Mesendoderm (in vitro differentiated cells): ENCODE data around the gene RBBP5.

Source experiments
- DNase-seq: peaks from one replicate; pipeline ENCODE4 v3.0.0; 2013
- H2AK5ac ChIP-seq: 2 replicates; pipeline ENCODE4 v1.6.1; 2013; ENCODE audit warnings: low read length, inconsistent platforms
- H2BK120ac ChIP-seq: 2 replicates; pipeline ENCODE4 v1.6.1; 2013; ENCODE audit warnings: low read depth, mild to moderate bottlenecking, low read length, moderate library complexity, mixed read lengths
- H2BK15ac ChIP-seq: replicated peaks from 2 replicates; pipeline ENCODE4 v1.6.1; 2013; ENCODE audit warnings: low read depth, mild to moderate bottlenecking, moderate library complexity
- H2BK5ac ChIP-seq: 2 replicates; pipeline ENCODE4 v1.6.1; 2013; ENCODE audit warnings: low read length, inconsistent platforms
- H3K18ac ChIP-seq: 2 replicates; pipeline ENCODE4 v1.6.1; 2013; ENCODE audit warnings: mild to moderate bottlenecking, low read length, mixed read lengths
- H3K23ac ChIP-seq: one replicate; pipeline ENCODE4 v1.6.1; 2013; ENCODE audit warnings: low read length
- H3K27ac ChIP-seq: 2 replicates; pipeline ENCODE4 v1.5.1; 2013; ENCODE audit warnings: low read depth, mild to moderate bottlenecking, inconsistent platforms, low read length, moderate library complexity
- H3K27me3 ChIP-seq: 2 replicates; pipeline ENCODE4 v1.6.1; 2013; ENCODE audit warnings: low read length, control low read depth, mild to moderate bottlenecking, inconsistent platforms; ENCODE audit not compliant: insufficient read depth, poor library complexity
- H3K36me3 ChIP-seq: 2 replicates; pipeline ENCODE4 v1.6.1; 2013; ENCODE audit warnings: low read length, inconsistent platforms; ENCODE audit not compliant: control insufficient read depth, insufficient read depth
- H3K4ac ChIP-seq: one replicate; pipeline ENCODE4 v1.6.1; 2013; ENCODE audit warnings: low read depth, mild to moderate bottlenecking, low read length, moderate library complexity
- H3K4me1 ChIP-seq: 2 replicates; pipeline ENCODE4 v1.6.1; 2013; ENCODE audit warnings: low read depth, low read length, inconsistent platforms; ENCODE audit not compliant: control insufficient read depth
- H3K4me2 ChIP-seq: 2 replicates; pipeline ENCODE4 v1.6.1; 2013; ENCODE audit warnings: low read length
- H3K4me3 ChIP-seq: 2 replicates; pipeline ENCODE4 v1.5.1; 2013; ENCODE audit warnings: mild to moderate bottlenecking, low read length
- H3K56ac ChIP-seq: one replicate; pipeline ENCODE4 v1.6.1; 2013; ENCODE audit warnings: low read length
- H3K79me1 ChIP-seq: 2 replicates; pipeline ENCODE4 v1.6.1; 2013; ENCODE audit warnings: low read length, inconsistent platforms
- H3K79me2 ChIP-seq: 2 replicates; pipeline ENCODE4 v1.6.1; 2013; ENCODE audit warnings: mild to moderate bottlenecking, low read length; ENCODE audit not compliant: control insufficient read depth, insufficient read depth
- H3K9ac ChIP-seq: 2 replicates; pipeline ENCODE4 v1.6.1; 2013; ENCODE audit warnings: low read length, inconsistent platforms
- H4K5ac ChIP-seq: one replicate; pipeline ENCODE4 v1.6.1; 2013; ENCODE audit warnings: low read length
- H4K8ac ChIP-seq: one replicate; pipeline ENCODE4 v1.6.1; 2013; ENCODE audit warnings: low read depth, mild to moderate bottlenecking, control low read depth, low read length, moderate library complexity
- WGBS: extraction: QIAGEN DNeasy Blood & Tissue Kit; methylation state at CpG from one replicate; pipeline ENCODE4 v1.1.7; 2013; ENCODE audit warnings: low lambda C conversion rate, missing lambda C conversion rate; ENCODE audit not compliant: insufficient coverage; ENCODE audit errors: extremely low coverage; 5-methylcytosine and 5-hydroxymethylcytosine counted together

Gene RBBP5

GRCh38 chr1:205073511-205073910 is 48.3 kb downstream of the RBBP5 start:
- no peaks in the 10 kb centered on the region for H3K27me3 ChIP-seq
- H3K56ac ChIP-seq: no peak overlapping the region
- no peaks in the 10 kb centered on the region for H3K79me2 ChIP-seq
- H3K4me2 ChIP-seq: no peak overlapping the region
- no peak overlapping the region for H3K18ac ChIP-seq
- DNase-seq: no peak
- no peak overlapping the region for H4K8ac ChIP-seq
- H3K4me3 ChIP-seq: no peak overlapping the region
- no peak overlapping the region for H3K4ac ChIP-seq
- H3K9ac ChIP-seq: no peak overlapping the region
- WGBS: no CpG with 5 or more reads among the region's 12 CpGs
- H2AK5ac ChIP-seq: no peak overlapping the region
- H3K4me1 ChIP-seq: no peaks in the 10 kb centered on the region
- no peak overlapping the region for H2BK120ac ChIP-seq
- no peak overlapping the region for H3K23ac ChIP-seq
- H3K27ac ChIP-seq: no peak overlapping the region
- no peak overlapping the region for H2BK5ac ChIP-seq
- H2BK15ac ChIP-seq: no peak overlapping the region
- no peaks in the 10 kb centered on the region for H3K79me1 ChIP-seq
- H3K36me3 ChIP-seq: no peaks in the 10 kb centered on the region
- no peak overlapping the region for H4K5ac ChIP-seq

DNA sequence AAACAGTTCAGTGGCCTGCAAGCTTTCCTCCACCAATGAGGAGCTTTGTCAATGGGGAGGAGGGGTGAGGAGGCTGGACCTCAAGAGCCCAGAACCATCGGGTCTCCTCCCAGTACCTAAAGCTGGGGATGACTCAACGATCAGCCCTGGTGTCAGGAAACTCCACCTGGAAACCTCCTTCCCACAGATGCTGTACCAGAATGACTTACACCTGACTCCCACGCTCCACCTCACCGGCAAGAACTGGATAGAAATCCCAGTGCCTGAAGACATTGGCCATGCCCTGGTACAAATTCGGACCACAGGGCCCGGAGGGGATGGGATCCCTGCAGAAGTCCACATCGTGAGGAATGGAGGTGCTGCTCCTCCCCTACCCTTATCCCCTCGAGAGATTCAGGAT is 48.9 kb downstream of the RBBP5 start:
- no peak overlapping the region for H3K9ac ChIP-seq
- no peak overlapping the region for H4K8ac ChIP-seq
- no peak overlapping the region for H3K4me3 ChIP-seq
- H2AK5ac ChIP-seq: no peak overlapping the region
- H2BK15ac ChIP-seq: no peak overlapping the region
- H2BK5ac ChIP-seq: no peak overlapping the region
- no peak overlapping the region for H4K5ac ChIP-seq
- H3K23ac ChIP-seq: no peak overlapping the region
- no peak for DNase-seq
- H3K79me1 ChIP-seq: no peaks in the 10 kb centered on the region
- H3K18ac ChIP-seq: no peak overlapping the region
- no peaks in the 10 kb centered on the region for H3K79me2 ChIP-seq
- H3K4me1 ChIP-seq: no peaks in the 10 kb centered on the region
- no peak overlapping the region for H3K4ac ChIP-seq
- H3K27ac ChIP-seq: no peak overlapping the region
- no peak overlapping the region for H3K56ac ChIP-seq
- WGBS: no CpG with 5 or more reads among the region's 8 CpGs
- no peak overlapping the region for H2BK120ac ChIP-seq
- H3K36me3 ChIP-seq: no peaks in the 10 kb centered on the region
- H3K27me3 ChIP-seq: no peaks in the 10 kb centered on the region
- no peak overlapping the region for H3K4me2 ChIP-seq

GRCh38 chr1:205072286-205072685 is 49.5 kb downstream of the RBBP5 start:
- H2BK15ac ChIP-seq: no peak overlapping the region
- H2AK5ac ChIP-seq: no peak overlapping the region
- no peak overlapping the region for H2BK5ac ChIP-seq
- no peaks in the 10 kb centered on the region for H3K79me1 ChIP-seq
- no peaks in the 10 kb centered on the region for H3K4me1 ChIP-seq
- no peak overlapping the region for H2BK120ac ChIP-seq
- no CpG with 5 or more reads among the region's 9 CpGs for WGBS
- DNase-seq: no peak
- no peak overlapping the region for H3K27ac ChIP-seq
- no peak overlapping the region for H3K4me3 ChIP-seq
- no peak overlapping the region for H3K23ac ChIP-seq
- H3K18ac ChIP-seq: no peak overlapping the region
- H3K4ac ChIP-seq: no peak overlapping the region
- H3K79me2 ChIP-seq: no peaks in the 10 kb centered on the region
- no peak overlapping the region for H4K8ac ChIP-seq
- H3K27me3 ChIP-seq: no peaks in the 10 kb centered on the region
- H3K9ac ChIP-seq: no peak overlapping the region
- H3K4me2 ChIP-seq: no peak overlapping the region
- H4K5ac ChIP-seq: no peak overlapping the region
- H3K56ac ChIP-seq: no peak overlapping the region
- no peaks in the 10 kb centered on the region for H3K36me3 ChIP-seq

DNA sequence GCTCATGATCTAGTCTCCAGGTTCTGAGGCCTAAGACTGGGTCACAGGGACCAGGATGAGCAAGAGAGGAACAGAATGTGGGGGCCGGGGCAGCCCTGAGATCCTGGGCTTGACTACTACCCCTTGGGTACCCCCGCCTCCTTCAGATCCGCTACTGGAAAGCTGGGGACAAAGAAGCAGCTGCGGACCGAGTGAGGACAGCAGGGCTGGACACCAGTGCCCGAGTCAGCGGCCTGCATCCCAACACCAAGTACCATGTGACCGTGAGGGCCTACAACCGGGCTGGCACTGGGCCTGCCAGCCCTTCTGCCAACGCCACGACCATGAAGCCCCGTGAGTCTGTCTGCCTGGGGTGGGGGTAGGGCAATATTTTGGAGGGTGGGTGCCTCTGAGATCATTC is 50.0 kb downstream of the RBBP5 start:
- Histone ChIP-seq H3K79me2 (no peaks in the 10 kb centered on the region), H4K8ac (no peak overlapping the region), H3K23ac (no peak overlapping the region), H2AK5ac (no peak overlapping the region), H2BK120ac (no peak overlapping the region), H3K36me3 (no peaks in the 10 kb centered on the region), H3K18ac (no peak overlapping the region), H3K9ac (no peak overlapping the region), H3K4me3 (no peak overlapping the region), H4K5ac (no peak overlapping the region), H3K27ac (no peak overlapping the region), H3K27me3 (no peaks in the 10 kb centered on the region), H3K4me1 (no peaks in the 10 kb centered on the region), H3K56ac (no peak overlapping the region), H2BK5ac (no peak overlapping the region), H3K4me2 (no peak overlapping the region), H3K79me1 (no peaks in the 10 kb centered on the region), H3K4ac (no peak overlapping the region), H2BK15ac (no peak overlapping the region)
- WGBS: no CpG with 5 or more reads among the region's 12 CpGs
- no peak for DNase-seq

DNA sequence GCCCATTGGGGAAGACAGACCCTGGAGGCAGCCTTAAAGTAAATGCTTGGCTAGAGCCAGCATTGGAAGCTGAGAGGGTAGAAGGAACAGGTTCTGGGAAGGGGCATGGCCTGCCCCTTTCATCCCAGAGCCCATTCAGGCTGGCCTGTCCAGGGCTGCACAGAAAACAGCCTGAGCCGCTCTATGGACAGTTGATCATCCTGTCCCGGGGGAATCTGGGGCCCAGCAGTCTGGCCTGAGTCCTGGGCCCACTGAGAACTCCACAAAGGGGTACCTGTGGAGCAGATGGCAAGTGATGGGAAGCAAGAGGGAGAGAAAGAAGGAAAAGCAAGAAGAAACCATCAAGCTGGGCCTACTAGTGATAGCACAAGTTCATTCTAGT is 50.8 kb downstream of the RBBP5 start:
- H3K79me2 ChIP-seq: no peaks in the 10 kb centered on the region
- no peak overlapping the region for H4K8ac ChIP-seq
- no peak overlapping the region for H3K23ac ChIP-seq
- no peaks in the 10 kb centered on the region for H3K36me3 ChIP-seq
- no peak for DNase-seq
- no peak overlapping the region for H3K4ac ChIP-seq
- H3K56ac ChIP-seq: no peak overlapping the region
- no peak overlapping the region for H3K9ac ChIP-seq
- no peak overlapping the region for H2AK5ac ChIP-seq
- no CpG with 5 or more reads among the region's 2 CpGs for WGBS
- H3K4me3 ChIP-seq: no peak overlapping the region
- H3K4me2 ChIP-seq: no peak overlapping the region
- H3K27ac ChIP-seq: no peak overlapping the region
- no peak overlapping the region for H3K18ac ChIP-seq
- no peak overlapping the region for H4K5ac ChIP-seq
- no peak overlapping the region for H2BK15ac ChIP-seq
- H3K79me1 ChIP-seq: no peaks in the 10 kb centered on the region
- H2BK120ac ChIP-seq: no peak overlapping the region
- no peak overlapping the region for H2BK5ac ChIP-seq
- no peaks in the 10 kb centered on the region for H3K27me3 ChIP-seq
- no peaks in the 10 kb centered on the region for H3K4me1 ChIP-seq

DNA sequence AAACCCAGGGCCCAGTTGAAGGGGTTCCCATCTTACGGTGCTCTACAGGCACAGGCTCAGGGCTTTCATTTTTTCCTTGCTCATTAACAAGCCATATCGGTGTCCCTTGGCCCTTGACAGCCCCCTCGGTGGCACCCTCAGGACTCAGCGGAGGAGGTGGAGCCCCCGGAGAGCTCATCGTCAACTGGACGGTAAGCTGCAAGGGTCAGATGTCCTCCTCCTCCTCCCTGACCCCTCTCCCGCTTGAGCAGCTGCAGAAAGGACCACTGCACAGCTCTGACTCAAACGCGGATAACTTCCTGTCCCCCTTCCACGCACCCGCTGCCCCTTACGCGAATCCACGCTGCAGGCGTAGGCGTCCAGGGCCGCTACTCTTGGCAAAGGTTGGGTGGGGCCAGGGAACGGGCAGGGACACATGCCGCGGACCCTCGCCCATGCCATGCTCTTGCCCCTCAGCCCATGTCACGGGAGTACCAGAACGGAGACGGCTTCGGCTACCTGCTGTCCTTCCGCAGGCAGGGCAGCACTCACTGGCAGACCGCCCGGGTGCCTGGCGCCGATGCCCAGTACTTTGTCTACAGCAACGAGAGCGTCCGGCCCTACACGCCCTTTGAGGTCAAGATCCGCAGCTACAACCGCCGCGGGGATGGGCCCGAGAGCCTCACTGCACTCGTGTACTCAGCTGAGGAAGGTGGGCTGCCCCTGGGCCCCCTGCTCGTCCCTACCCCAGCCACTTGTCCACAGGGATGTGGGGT is 52.2 kb downstream of the RBBP5 start:
- Histone ChIP-seq H3K27ac (no peak overlapping the region), H2AK5ac (no peak overlapping the region), H3K4me1 (no peaks in the 10 kb centered on the region), H3K79me2 (no peaks in the 10 kb centered on the region), H3K4me3 (no peak overlapping the region), H3K79me1 (no peaks in the 10 kb centered on the region), H3K23ac (no peak overlapping the region), H3K56ac (no peak overlapping the region), H2BK15ac (no peak overlapping the region), H3K4ac (no peak overlapping the region), H3K36me3 (no peaks in the 10 kb centered on the region), H4K5ac (no peak overlapping the region), H4K8ac (no peak overlapping the region), H2BK5ac (no peak overlapping the region), H3K4me2 (no peak overlapping the region), H3K9ac (no peak overlapping the region), H3K18ac (no peak overlapping the region), H3K27me3 (no peaks in the 10 kb centered on the region), H2BK120ac (no peak overlapping the region)
- no CpG with 5 or more reads among the region's 42 CpGs for WGBS
- no peak for DNase-seq
